Esophagus muscularis mucosa (tissue), 4 donors: ENCODE data around the gene C1QTNF1. TPM values are rescaled to one million over a fixed set of nuclear protein-coding genes. Genes with fewer than 3 reads are reported as not detected.
A peak's percentile ranks its signal among the peaks of the same experiment; 100 is the strongest.

Experiments
- DNase-seq: peaks from one replicate; pipeline ENCODE4 v3.0.0-alpha.2; 2017; ENCODE audit errors: extremely low spot score
- H3K27ac ChIP-seq, 4 donors: fragments of 200-600 bp; sonication (generic); replicated peaks in 1 of 4; 1 replicate in 3 of 4; 2 replicates in 1 of 4; pipeline ENCODE4 v1.5.1; 2016 to 2019; ENCODE audit warnings: mild to moderate bottlenecking in 1 of 4
- H3K27me3 ChIP-seq, 4 donors: fragments of 200-600 bp; sonication (generic); one replicate each; pipeline versions ENCODE4 v1.5.1 to v1.6.0; 2016 to 2019
- H3K36me3 ChIP-seq, 4 donors: fragments of 200-600 bp; sonication (generic); one replicate each; pipeline ENCODE4 v1.5.1; 2016 to 2019
- H3K4me1 ChIP-seq, 4 donors: fragments of 200-600 bp; sonication (generic); one replicate each; pipeline ENCODE4 v1.5.1; 2016 to 2019
- H3K4me3 ChIP-seq, 4 donors: fragments of 200-600 bp; sonication (generic); 1 replicate in 2 of 4; 2 replicates in 2 of 4; pipeline ENCODE4 v1.5.1; 2016 to 2019; ENCODE audit warnings: mild to moderate bottlenecking in 4 of 4, moderate library complexity in 1 of 4
- H3K9me3 ChIP-seq, 4 donors: fragments of 200-600 bp; sonication (generic); 1 replicate in 3 of 4; 2 replicates in 1 of 4; pipeline ENCODE4 v1.5.1; 2016 to 2019
- CTCF ChIP-seq, 3 experiments: fragments of 200-600 bp in 2 of 3; fragments of 450-650 bp in 1 of 3; sonication (generic) in 2 of 3; IDR thresholded peaks; one replicate each; pipeline ENCODE4 v1.5.1; 2017 to 2019; ENCODE audit warnings: antibody characterized with exemption in 3 of 3, mild to moderate bottlenecking in 2 of 3, moderate library complexity in 1 of 3
- EP300 ChIP-seq: sonication (generic); formaldehyde crosslinking; IDR thresholded peaks from one replicate; pipeline ENCODE4 v1.6.1; 2017; ENCODE audit warnings: antibody characterized with exemption
- POLR2A ChIP-seq: fragments of 450-650 bp; IDR thresholded peaks from one replicate; pipeline ENCODE4 v1.6.1; 2017; ENCODE audit warnings: antibody characterized with exemption, moderate library complexity, mild to moderate bottlenecking, low read depth
- POLR2AphosphoS5 ChIP-seq, 2 donors: sonication (generic); formaldehyde crosslinking; IDR thresholded peaks; one replicate each; pipeline ENCODE4 v1.6.1; 2017; ENCODE audit warnings: antibody characterized with exemption in 2 of 2
- WGBS: methylation state at CpG from one replicate; pipeline ENCODE4 v1.1.5; 2018; 5-methylcytosine and 5-hydroxymethylcytosine counted together
- intact Hi-C: fragments of 100-400 bp; cut with DNase I; formaldehyde crosslinking; loops from one replicate; pipeline ENCODE4 v1.15.1; 2023
- total RNA-seq, 4 donors: library from RNA; depleted of rRNA; stranded (reverse); fragments of >200 nt; gene quantifications; one replicate each; pipeline versions ENCODE4 v1.1.0 to v1.2.1, GENCODE V29; 2016

C1QTNF1 gene
- total RNA-seq, 4 donors from 2014 or later: 31.1 to 115 (median 70.4) TPM

GRCh38 chr17:79071161-79071740 lies 47.3 kb downstream of the C1QTNF1 start:
- 87% methylated on average over 6 of the region's 6 CpGs for WGBS
- Histone ChIP-seq H3K27ac (no peak overlapping the region), H3K4me1 (peaks cover 10 to 20% (median 19%) of the 10 kb centered on the region in 4 donors), H3K27me3 (no peaks in the 10 kb centered on the region), H3K36me3 (no peaks in the 10 kb centered on the region), H3K4me3 (no peak overlapping the region), H3K9me3 (no peaks in the 10 kb centered on the region)
- no peak for DNase-seq
- intact Hi-C loops: no loop called here
- no peak for TF ChIP-seq POLR2AphosphoS5 (IDR thresholded peaks at IDR 0.05)
- TF ChIP-seq POLR2A: no peak
- TF ChIP-seq EP300: no peak
- TF ChIP-seq CTCF (IDR thresholded peaks at IDR 0.05): no peak

GRCh38 chr17:79072544-79072943 lies 48.6 kb downstream of the C1QTNF1 start:
- H3K9me3 ChIP-seq: no peaks in the 10 kb centered on the region
- no peaks in the 10 kb centered on the region for H3K27me3 ChIP-seq
- H3K4me3 ChIP-seq: no peak overlapping the region
- TF ChIP-seq POLR2A: no peak
- no peak for TF ChIP-seq POLR2AphosphoS5 (IDR thresholded peaks at IDR 0.05)
- TF ChIP-seq CTCF (IDR thresholded peaks at IDR 0.05): no peak
- TF ChIP-seq EP300: no peak
- 95% methylated on average over 10 of the region's 10 CpGs for WGBS
- intact Hi-C loops: no loop called here
- no peak overlapping the region for H3K27ac ChIP-seq
- no peak for DNase-seq
- peaks cover 0 to 4% (median under 1%) of the 10 kb centered on the region in 4 donors for H3K36me3 ChIP-seq
- H3K4me1 ChIP-seq: peaks cover 13 to 33% (median 27%) of the 10 kb centered on the region in 4 donors

- DNase-seq: no peak
- intact Hi-C loops: no loop called here
These were observed 49.2 kb downstream of the C1QTNF1 start for GRCh38 chr17:79073016-79073705.

GRCh38 chr17:79073706-79074088 lies 49.7 kb downstream of the C1QTNF1 start:
- peaks cover 0 to 15% (median 11%) of the 10 kb centered on the region in 4 donors for H3K36me3 ChIP-seq
- intact Hi-C loops: no loop called here
- 87% methylated on average over 6 of the region's 6 CpGs for WGBS
- peaks cover 13 to 35% (median 27%) of the 10 kb centered on the region in 4 donors for H3K4me1 ChIP-seq
- no peak for TF ChIP-seq EP300
- no peak for TF ChIP-seq POLR2A
- TF ChIP-seq POLR2AphosphoS5 (IDR thresholded peaks at IDR 0.05): no peak
- no peak for TF ChIP-seq CTCF (IDR thresholded peaks at IDR 0.05)
- H3K27ac ChIP-seq: peak overlapping the region in 1 of 4 donors; percentile 83
- DNase-seq: no peak
- no peaks in the 10 kb centered on the region for H3K27me3 ChIP-seq
- H3K4me3 ChIP-seq: no peak overlapping the region
- H3K9me3 ChIP-seq: no peaks in the 10 kb centered on the region

More at GRCh38 chr17:79073016-79073705, 49.2 kb downstream of the C1QTNF1 start:
- H3K27me3 ChIP-seq: no peaks in the 10 kb centered on the region
- H3K4me1 ChIP-seq: peaks cover 13 to 35% (median 27%) of the 10 kb centered on the region in 4 donors
- peaks cover 0 to 10% (median 6%) of the 10 kb centered on the region in 4 donors for H3K36me3 ChIP-seq
- no peak for TF ChIP-seq EP300
- TF ChIP-seq POLR2AphosphoS5 (IDR thresholded peaks at IDR 0.05): no peak
- TF ChIP-seq POLR2A: no peak
- no peak for TF ChIP-seq CTCF (IDR thresholded peaks at IDR 0.05)
- H3K4me3 ChIP-seq: no peak overlapping the region
- no peaks in the 10 kb centered on the region for H3K9me3 ChIP-seq
- 89% methylated on average over 4 of the region's 8 CpGs for WGBS
- H3K27ac ChIP-seq: no peak overlapping the region
